Measurements from ENCODE around the gene GSN.

Gene GSN

GRCh38 chr9:121322037-121322736 lies 54.2 kb downstream of the GSN start:
- Histone ChIP-seq H3K79me2 (ENCODE audit: insufficient read depth, low read length) (no peaks in the 10 kb centered on the region), H4K20me1 (ENCODE audit: insufficient read depth, low read length) (no peaks in the 10 kb centered on the region), H3K9me2 (ENCODE audit: low read depth, low read length) (no peaks in the 10 kb centered on the region), H3K36me3 (ENCODE audit: insufficient read depth, low read length) (no peaks in the 10 kb centered on the region), H3K9ac (ENCODE audit: low read length) (no peak overlapping the region), H3K4me2 (ENCODE audit: low read length) (no peak overlapping the region), H3K27me3 (ENCODE audit: insufficient read depth, low read length) (no peaks in the 10 kb centered on the region), H3F3A (ENCODE audit: insufficient read depth, low read length) (no peaks in the 10 kb centered on the region), H3K9me3 (ENCODE audit: low read length) (no peaks in the 10 kb centered on the region), H3K4me1 (ENCODE audit: insufficient read depth, low read length, severe bottlenecking) (no peaks in the 10 kb centered on the region), H3K27ac (ENCODE audit: low read depth, low read length, poor library complexity, severe bottlenecking) (no peak overlapping the region), H2AFZ (ENCODE audit: low read length) (no peak overlapping the region), H3K4me3 (ENCODE audit: low read depth, low read length, poor library complexity, severe bottlenecking) (no peak overlapping the region)
- no peak for TF ChIP-seq CTCF (IDR thresholded peaks at IDR 0.05; ENCODE audit: low read length)
- no peak for TF ChIP-seq EZH2 (IDR thresholded peaks at IDR 0.05; ENCODE audit: borderline replicate concordance, low read length)

- Histone ChIP-seq H3K79me2 (ENCODE audit: insufficient read depth, low read length) (no peaks in the 10 kb centered on the region), H3K4me3 (ENCODE audit: low read depth, low read length, poor library complexity, severe bottlenecking) (no peak overlapping the region), H3K4me1 (ENCODE audit: insufficient read depth, low read length, severe bottlenecking) (no peaks in the 10 kb centered on the region), H3K9me2 (ENCODE audit: low read depth, low read length) (no peaks in the 10 kb centered on the region), H4K20me1 (ENCODE audit: insufficient read depth, low read length) (no peaks in the 10 kb centered on the region), H3K36me3 (ENCODE audit: insufficient read depth, low read length) (no peaks in the 10 kb centered on the region), H3K9me3 (ENCODE audit: low read length) (no peaks in the 10 kb centered on the region), H3K27me3 (ENCODE audit: insufficient read depth, low read length) (no peaks in the 10 kb centered on the region), H3K4me2 (ENCODE audit: low read length) (no peak overlapping the region), H2AFZ (ENCODE audit: low read length) (no peak overlapping the region), H3F3A (ENCODE audit: insufficient read depth, low read length) (no peaks in the 10 kb centered on the region), H3K27ac (ENCODE audit: low read depth, low read length, poor library complexity, severe bottlenecking) (no peak overlapping the region), H3K9ac (ENCODE audit: low read length) (no peak overlapping the region)
- TF ChIP-seq EZH2 (IDR thresholded peaks at IDR 0.05; ENCODE audit: borderline replicate concordance, low read length) (no peak), CTCF (IDR thresholded peaks at IDR 0.05; ENCODE audit: low read length) (no peak)
Observed at GRCh38 chr9:121322737-121323448, 54.9 kb downstream of the GSN start.

GRCh38 chr9:121323449-121324151 lies 55.6 kb downstream of the GSN start:
- no peaks in the 10 kb centered on the region for H3K36me3 ChIP-seq (ENCODE audit: insufficient read depth, low read length)
- no peaks in the 10 kb centered on the region for H3K79me2 ChIP-seq (ENCODE audit: insufficient read depth, low read length)
- H3K4me1 ChIP-seq (ENCODE audit: insufficient read depth, low read length, severe bottlenecking) = no peaks in the 10 kb centered on the region
- no peak for TF ChIP-seq CTCF (IDR thresholded peaks at IDR 0.05; ENCODE audit: low read length)
- TF ChIP-seq EZH2 (IDR thresholded peaks at IDR 0.05; ENCODE audit: borderline replicate concordance, low read length) = no peak
- no peak overlapping the region for H3K4me3 ChIP-seq (ENCODE audit: low read depth, low read length, poor library complexity, severe bottlenecking)
- H3K9me3 ChIP-seq (ENCODE audit: low read length) = no peaks in the 10 kb centered on the region
- no peaks in the 10 kb centered on the region for H4K20me1 ChIP-seq (ENCODE audit: insufficient read depth, low read length)
- H2AFZ ChIP-seq (ENCODE audit: low read length) = no peak overlapping the region
- H3K9me2 ChIP-seq (ENCODE audit: low read depth, low read length) = no peaks in the 10 kb centered on the region
- no peak overlapping the region for H3K9ac ChIP-seq (ENCODE audit: low read length)
- no peak overlapping the region for H3K4me2 ChIP-seq (ENCODE audit: low read length)
- no peaks in the 10 kb centered on the region for H3K27me3 ChIP-seq (ENCODE audit: insufficient read depth, low read length)
- no peak overlapping the region for H3K27ac ChIP-seq (ENCODE audit: low read depth, low read length, poor library complexity, severe bottlenecking)
- H3F3A ChIP-seq (ENCODE audit: insufficient read depth, low read length) = no peaks in the 10 kb centered on the region

Measured in OCI-LY1 (cell line).